Lower leg skin (tissue), 4 donors: ENCODE measurements around the gene CLMP. TPM values are rescaled to one million over a fixed set of nuclear protein-coding genes. Genes with fewer than 3 reads are reported as not detected.

ENCODE experiments used
- DNase-seq, 2 donors: peaks; one replicate each; pipeline ENCODE4 v3.0.0-alpha.2; 2019; ENCODE audit warnings: low spot score in 2 of 2
- H3K4me3 ChIP-seq: fragments of 200-600 bp; sonication (generic); 2 replicates; pipeline ENCODE4 v1.5.1; 2017; ENCODE audit warnings: mild to moderate bottlenecking, low read depth; ENCODE audit not compliant: poor library complexity, severe bottlenecking
- POLR2A ChIP-seq, 2 donors: fragments of 450-650 bp; IDR thresholded peaks; one replicate each; pipeline ENCODE4 v1.6.1; 2016 to 2017; ENCODE audit warnings: antibody characterized with exemption in 2 of 2, mild to moderate bottlenecking in 1 of 2, moderate library complexity in 1 of 2
- WGBS, 2 donors: methylation state at CpG; one replicate each; pipeline ENCODE4 v1.1.5; 2018; 5-methylcytosine and 5-hydroxymethylcytosine counted together
- intact Hi-C: fragments of 100-400 bp; cut with DNase I; formaldehyde crosslinking; loops from one replicate; pipeline ENCODE4 v1.15.0; 2023; ENCODE audit warnings: low total_unique reads
- total RNA-seq, 4 donors: library from RNA; depleted of rRNA; stranded (reverse); fragments of >200 nt; gene quantifications; one replicate each; pipeline ENCODE4 v1.1.0, GENCODE V29; 2016
- TF ChIP-seq, protein P1 (sequence below), 3 donors: fragments of 450-650 bp; IDR thresholded peaks; one replicate each; pipeline ENCODE4 v1.5.1; 2016; ENCODE audit warnings: antibody characterized with exemption in 3 of 3, mild to moderate bottlenecking in 3 of 3, moderate library complexity in 2 of 3

CLMP gene
- total RNA-seq, 4 donors from 2014 or later: 7.6 to 27.0 (median 17.7) TPM

DNA sequence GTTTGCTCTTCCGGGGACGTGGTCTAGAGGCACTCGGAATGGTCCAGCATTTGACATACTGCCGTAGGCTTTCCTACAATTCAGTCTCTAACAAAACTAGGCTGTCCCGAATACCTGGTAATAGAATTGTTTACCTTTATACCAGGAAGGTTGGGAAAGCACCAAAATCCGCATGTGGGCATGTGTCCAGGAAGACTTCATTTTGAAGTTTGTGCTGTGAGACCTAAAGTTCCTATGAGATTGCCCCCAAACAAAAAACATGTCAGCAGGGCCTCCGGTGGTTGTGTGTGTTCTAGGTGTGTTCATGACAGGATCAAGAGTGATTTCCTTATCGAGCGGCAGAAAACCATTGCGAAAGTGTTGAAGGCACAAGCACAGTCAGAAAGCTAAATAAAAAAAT, 159.2 kb downstream of the CLMP start:
- TF ChIP-seq POLR2A (IDR thresholded peaks at IDR 0.05): no peak
- TF ChIP-seq, protein P1, sequence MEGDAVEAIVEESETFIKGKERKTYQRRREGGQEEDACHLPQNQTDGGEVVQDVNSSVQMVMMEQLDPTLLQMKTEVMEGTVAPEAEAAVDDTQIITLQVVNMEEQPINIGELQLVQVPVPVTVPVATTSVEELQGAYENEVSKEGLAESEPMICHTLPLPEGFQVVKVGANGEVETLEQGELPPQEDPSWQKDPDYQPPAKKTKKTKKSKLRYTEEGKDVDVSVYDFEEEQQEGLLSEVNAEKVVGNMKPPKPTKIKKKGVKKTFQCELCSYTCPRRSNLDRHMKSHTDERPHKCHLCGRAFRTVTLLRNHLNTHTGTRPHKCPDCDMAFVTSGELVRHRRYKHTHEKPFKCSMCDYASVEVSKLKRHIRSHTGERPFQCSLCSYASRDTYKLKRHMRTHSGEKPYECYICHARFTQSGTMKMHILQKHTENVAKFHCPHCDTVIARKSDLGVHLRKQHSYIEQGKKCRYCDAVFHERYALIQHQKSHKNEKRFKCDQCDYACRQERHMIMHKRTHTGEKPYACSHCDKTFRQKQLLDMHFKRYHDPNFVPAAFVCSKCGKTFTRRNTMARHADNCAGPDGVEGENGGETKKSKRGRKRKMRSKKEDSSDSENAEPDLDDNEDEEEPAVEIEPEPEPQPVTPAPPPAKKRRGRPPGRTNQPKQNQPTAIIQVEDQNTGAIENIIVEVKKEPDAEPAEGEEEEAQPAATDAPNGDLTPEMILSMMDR (IDR thresholded peaks at IDR 0.05): no peak
- no peak overlapping the region for H3K4me3 ChIP-seq
- intact Hi-C loops: no loop called here
- DNase-seq: no peak
- WGBS, 2 donors: 74 to 87% methylated on average over 10 of the region's 10 CpGs

DNA sequence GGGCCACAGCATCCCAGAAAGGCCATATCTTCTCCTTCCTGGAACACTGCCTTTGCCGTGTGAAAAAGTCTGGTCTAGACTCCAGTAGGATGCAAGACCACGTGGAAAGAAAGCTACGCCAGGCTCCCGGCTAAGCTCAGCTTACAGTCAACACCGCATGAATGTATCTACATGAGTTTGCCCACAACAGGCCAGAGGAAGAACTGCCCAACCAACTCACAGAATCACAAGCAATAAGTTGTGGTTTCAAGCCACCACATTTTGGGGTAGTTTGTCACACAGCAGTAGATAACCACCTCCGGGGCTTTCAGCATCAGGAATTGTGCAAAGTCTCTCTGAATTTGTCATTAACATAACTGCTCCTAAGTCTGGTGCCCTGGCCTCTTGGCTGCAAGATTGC, 160.5 kb downstream of the CLMP start:
- no peak for DNase-seq
- no peak overlapping the region for H3K4me3 ChIP-seq
- WGBS, 2 donors: 88 to 94% methylated on average over 6 of the region's 6 CpGs
- intact Hi-C loops: no loop called here
- TF ChIP-seq, protein P1 (IDR thresholded peaks at IDR 0.05): no peak
- TF ChIP-seq POLR2A (IDR thresholded peaks at IDR 0.05): no peak

DNA sequence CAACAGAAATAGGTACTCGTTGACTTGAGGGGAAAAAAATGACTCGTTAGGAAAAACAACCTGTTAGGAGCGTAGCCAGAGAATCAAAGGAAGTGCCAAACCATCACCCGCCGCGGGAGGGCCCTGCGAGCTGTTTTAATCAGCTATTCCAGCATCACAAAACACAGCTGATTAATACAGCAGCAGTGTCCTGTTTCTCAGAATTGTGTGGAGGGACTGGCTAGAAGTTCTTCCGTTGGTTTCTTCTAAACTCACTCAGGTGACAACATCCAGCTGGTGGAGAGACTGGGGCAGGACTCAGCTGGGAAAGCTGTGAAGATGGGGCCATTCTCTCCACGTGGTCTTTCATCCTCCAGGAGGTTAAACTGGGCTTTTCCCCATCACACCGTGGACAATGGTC, 161.2 kb downstream of the CLMP start:
- TF ChIP-seq, protein P1 (IDR thresholded peaks at IDR 0.05): no peak
- no peak for TF ChIP-seq POLR2A (IDR thresholded peaks at IDR 0.05)
- DNase-seq: no peak
- 49 to 50% methylated on average over 10 of the region's 10 CpGs for WGBS, 2 donors
- intact Hi-C loops: no loop called here
- no peak overlapping the region for H3K4me3 ChIP-seq

- no peak overlapping the region for H3K4me3 ChIP-seq
- DNase-seq: peak in 1 of 2 donors; percentile 6
- 70 to 76% methylated on average over 4 of the region's 4 CpGs for WGBS, 2 donors
- TF ChIP-seq POLR2A (IDR thresholded peaks at IDR 0.05): no peak
- TF ChIP-seq, protein P1 (IDR thresholded peaks at IDR 0.05): no peak
- intact Hi-C loops: no loop called here
These were observed 164.5 kb downstream of the CLMP start for GRCh38 chr11:123030517-123030916.

DNA sequence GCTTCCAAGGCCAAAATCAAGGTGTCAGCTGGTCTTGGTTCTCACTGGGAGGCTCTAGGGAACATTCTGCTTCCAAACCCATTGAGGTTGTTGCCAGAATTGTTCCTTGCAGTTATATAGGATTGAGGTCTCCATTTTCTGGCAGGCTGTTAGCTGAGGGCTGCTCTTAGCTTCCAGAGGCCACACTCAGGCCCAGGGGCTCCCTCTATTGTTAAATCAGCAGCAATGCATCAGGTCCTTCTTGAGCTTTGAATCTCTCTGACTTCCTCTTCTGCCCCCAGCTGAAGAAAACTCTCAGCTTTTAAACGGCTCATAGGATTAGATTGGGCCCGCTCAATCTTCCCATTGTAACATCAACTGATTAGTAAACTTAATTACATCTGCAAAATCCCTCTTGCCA, 174.1 kb downstream of the CLMP start:
- peak in 1 of 2 donors; percentile 73 for DNase-seq
- no peak overlapping the region for H3K4me3 ChIP-seq
- intact Hi-C loops: no loop called here
- WGBS, 2 donors: 36 to 59% methylated on average over 2 of the region's 2 CpGs
- TF ChIP-seq POLR2A (IDR thresholded peaks at IDR 0.05): no peak
- TF ChIP-seq, protein P1 (IDR thresholded peaks at IDR 0.05): no peak

Other genes with a start within 250 kb of the CLMP start
- gene BSX, start 213.4 kb downstream of the CLMP start, total RNA-seq: not detected
- 100 to 1,000 TPM; 202 to 485 (median 346) TPM for gene HSPA8, start 133.1 kb downstream of the CLMP start, total RNA-seq
- gene GRAMD1B, start 235.0 kb upstream of the CLMP start, total RNA-seq: 1 to 10 TPM in 1 of 4 donors, under 1 TPM in 3; 0.30 to 1.5 (median 0.68) TPM